Endothelial cell of umbilical vein (primary cell): ENCODE measurements around the gene GLI2. TPM values are rescaled to one million over a fixed set of nuclear protein-coding genes. Genes with fewer than 3 reads are reported as not detected.
A peak's percentile ranks its signal among the peaks of the same experiment; 100 is the strongest.

Experiments used
- BruUV-seq: library from RNA; stranded (reverse); fragments of 400-500 nt; replicated peaks from 2 replicates; lab custom pipeline; 2021; lab: Mats Ljungman, UMichigan
- CTCF ChIA-PET: fragments of 300-600, 350-600 bp; sonication (Branson Sonifier 250); formaldehyde crosslinking; loops from one replicate; lab custom pipeline; 2021; ENCODE audit warnings: antibody characterized with exemption, inconsistent platforms; lab: Charles Lee
- POLR2A ChIA-PET: fragments of 300-600, 350-600 bp; sonication (Branson Sonifier 250); formaldehyde crosslinking; loops from one replicate; lab custom pipeline; 2021; ENCODE audit warnings: antibody characterized with exemption, inconsistent platforms; lab: Charles Lee
- DNase-seq: peaks from one replicate; pipeline ENCODE4 v3.0.0-alpha.2; 2011; ENCODE audit warnings: low read depth, low spot score
- FAIRE-seq: peaks from 2 replicates; lab custom pipeline; 2011; peaks lifted over from hg19 to GRCh38; lab: Jason Lieb, UNC
- H2AFZ ChIP-seq: 2 replicates; pipeline ENCODE4 v1.6.0; 2012; ENCODE audit warnings: low read depth, low read length, control low read depth, inconsistent platforms
- H3K27ac ChIP-seq: 2 replicates; pipeline ENCODE4 v1.5.1; 2011; ENCODE audit warnings: low read depth, mild to moderate bottlenecking, control low read depth, low read length, moderate library complexity; ENCODE audit not compliant: insufficient read depth
- H3K27me3 ChIP-seq, 2 experiments: 2 replicates each; pipeline versions ENCODE4 v1.6.0 to v1.6.1; 2011; ENCODE audit warnings: low read length in 2 of 2, mixed read lengths in 1 of 2; ENCODE audit not compliant: control insufficient read depth in 2 of 2, insufficient read depth in 2 of 2
- H3K36me3 ChIP-seq, 2 experiments: 2 replicates in 1 of 2; 3 replicates in 1 of 2; pipeline ENCODE4 v1.5.1; 2011; ENCODE audit warnings: low read length in 2 of 2, mild to moderate bottlenecking in 1 of 2, moderate library complexity in 1 of 2; ENCODE audit not compliant: control insufficient read depth in 2 of 2, insufficient read depth in 2 of 2; ENCODE audit errors: extremely low read depth in 1 of 2
- H3K4me1 ChIP-seq: 3 replicates; pipeline ENCODE4 v1.5.1; 2011; ENCODE audit warnings: mild to moderate bottlenecking, low read length; ENCODE audit not compliant: control insufficient read depth, insufficient read depth; ENCODE audit errors: extremely low read depth
- H3K4me2 ChIP-seq: 2 replicates; pipeline ENCODE4 v1.6.1; 2011; ENCODE audit warnings: low read length, control low read depth, mixed read lengths; ENCODE audit not compliant: insufficient read depth
- H3K4me3 ChIP-seq, 3 experiments: fragments of 200-600 bp in 1 of 3; sonication (generic), shearing (Covaris generic) in 1 of 3; replicated peaks in 1 of 3; 2 replicates each; pipeline ENCODE4 v1.5.1; 2011 to 2016; ENCODE audit warnings: control low read depth in 3 of 3, low read length in 3 of 3, mild to moderate bottlenecking in 2 of 3, inconsistent platforms in 1 of 3, low read depth in 1 of 3, moderate library complexity in 1 of 3; ENCODE audit not compliant: insufficient read depth in 1 of 3
- H3K79me2 ChIP-seq: 2 replicates; pipeline ENCODE4 v1.6.0; 2012; ENCODE audit warnings: low read length, inconsistent platforms; ENCODE audit not compliant: control insufficient read depth, insufficient read depth
- H3K9ac ChIP-seq: replicated peaks from 2 replicates; pipeline ENCODE3; 2011; ENCODE audit warnings: low read length, control low read depth; ENCODE audit not compliant: insufficient read depth; ENCODE audit errors: extremely low read depth
- H3K9me1 ChIP-seq: replicated peaks from 3 replicates; pipeline ENCODE4 v1.6.0; 2011; ENCODE audit warnings: mild to moderate bottlenecking, low read length; ENCODE audit not compliant: control insufficient read depth, insufficient read depth; ENCODE audit errors: extremely low read depth
- H3K9me3 ChIP-seq: replicated peaks from 2 replicates; pipeline ENCODE4 v1.5.1; 2012; ENCODE audit warnings: low read length, inconsistent platforms; ENCODE audit not compliant: control insufficient read depth, insufficient read depth
- H4K20me1 ChIP-seq: replicated peaks from 2 replicates; pipeline ENCODE3; 2011; ENCODE audit warnings: mild to moderate bottlenecking, low read length; ENCODE audit not compliant: control insufficient read depth, insufficient read depth; ENCODE audit errors: extremely low read depth
- CTCF ChIP-seq, 2 donors: IDR thresholded peaks; 1 replicate in 1 of 2; 2 replicates in 1 of 2; pipeline ENCODE4 v1.5.1; 2011; ENCODE audit warnings: low read length in 2 of 2, mild to moderate bottlenecking in 2 of 2, moderate library complexity in 2 of 2, control low read depth in 1 of 2, inconsistent platforms in 1 of 2, low read depth in 1 of 2; ENCODE audit not compliant: insufficient read depth in 1 of 2; ENCODE audit errors: extremely low read depth in 1 of 2
- FOS ChIP-seq: IDR thresholded peaks from 2 replicates; pipeline ENCODE4 v1.6.1; 2011; ENCODE audit warnings: mild to moderate bottlenecking, low read length, moderate library complexity, borderline replicate concordance; ENCODE audit not compliant: insufficient read depth
- GATA2 ChIP-seq: IDR thresholded peaks from 2 replicates; pipeline ENCODE4 v1.7.0; 2011; ENCODE audit warnings: low read depth, mild to moderate bottlenecking, moderate library complexity, mixed read lengths, low read length; ENCODE audit not compliant: insufficient read length, insufficient read depth
- JUN ChIP-seq: IDR thresholded peaks from 2 replicates; pipeline ENCODE4 v1.6.1; 2011; ENCODE audit warnings: borderline replicate concordance, low read depth; ENCODE audit not compliant: insufficient read length, insufficient read depth
- POLR2A ChIP-seq: IDR thresholded peaks from 2 replicates; pipeline ENCODE4 v1.6.1; 2012; ENCODE audit warnings: low read depth, mild to moderate bottlenecking, control low read depth, low read length
- POLR2AphosphoS5 ChIP-seq: IDR thresholded peaks from 2 replicates; pipeline ENCODE4 v1.6.1; 2012; ENCODE audit warnings: low read depth, mild to moderate bottlenecking, control low read depth, low read length, moderate library complexity; ENCODE audit not compliant: insufficient read depth
- dilution Hi-C: fragments of 300-500 bp; cut with MboI; formaldehyde crosslinking; loops from one replicate; pipeline ENCODE4 v1.15.0; 2019; ENCODE audit warnings: low sequenced_read_pairs; ENCODE audit not compliant: extremely low pct_ligation_motif_present
- intact Hi-C: fragments of 100-400 bp; cut with micrococcal nuclease; formaldehyde crosslinking; loops from one replicate; pipeline ENCODE4 v1.10.0; 2022
- polyA plus RNA-seq, 4 experiments: library from polyadenylated mRNA; depleted of rRNA in 3 of 4; stranded (reverse) in 3 of 4; unstranded in 1 of 4; fragments of >200 nt; gene quantifications; 2 replicates each; pipeline versions ENCODE4 v1.2.1 to v1.2.3, GENCODE V29; 2011 to 2012; ENCODE audit warnings: missing spikeins in 1 of 4
- total RNA-seq: library from RNA; stranded (reverse); gene quantifications from 2 replicates; pipeline ENCODE4 v1.2.3, GENCODE V29; 2021

GLI2 gene
- total and polyA plus RNA-seq, 2 donors (not counting 3 experiments of a cell fraction or from before 2014, with no cell fraction given): 0.13 TPM; not detected in 1

GRCh38 chr2:120703330-120703994 lies 32.2 kb upstream of the GLI2 start:
- Histone ChIP-seq H3K79me2 (no peaks in the 10 kb centered on the region), H3K4me1 (peaks cover 4% of the 10 kb centered on the region), H3K27me3 (peaks cover 2 to 5% of the 10 kb centered on the region in 2 experiments), H3K27ac (no peak overlapping the region), H3K9ac (no peak overlapping the region), H3K4me2 (no peak overlapping the region), H3K9me1 (no peaks in the 10 kb centered on the region), H3K4me3 (no peak overlapping the region), H2AFZ (no peak overlapping the region), H3K36me3 (no peaks in the 10 kb centered on the region), H3K9me3 (no peaks in the 10 kb centered on the region), H4K20me1 (no peaks in the 10 kb centered on the region)
- ChIA-PET POLR2A (no interaction called here), CTCF (interaction anchor here (0.7 to 1.5 kb wide), 3 partner anchors 23 to 376 kb away, joined by 4 to 9 read pairs (median 4); no protein-coding TSS in a partner anchor)
- TF ChIP-seq POLR2A: no peak
- peak; percentile 98 for TF ChIP-seq FOS
- peak; percentile 58 for TF ChIP-seq POLR2AphosphoS5
- TF ChIP-seq GATA2: peak; percentile 31
- no peak for TF ChIP-seq CTCF (IDR thresholded peaks at IDR 0.05; ENCODE audit: extremely low read depth in 1 of 2, insufficient read depth in 1 of 2, low read depth in 1 of 2, low read length in 2 of 2)
- TF ChIP-seq JUN: peak; percentile 52
- no TSS peak for BruUV-seq
- DNase-seq (peak; percentile 61), FAIRE-seq (peak; percentile 77)
- dilution Hi-C loops: loop anchor here (10.0 kb wide), 1 partner anchor 361 kb away; no protein-coding TSS in a partner anchor
- intact Hi-C loops: loop anchor here (2.0 kb wide), 1 partner anchor 19 kb away; no protein-coding TSS in a partner anchor
